H1 (cell line): ENCODE data around the gene SCGN. TPM values are rescaled to one million over a fixed set of nuclear protein-coding genes. Genes with fewer than 3 reads are reported as not detected.

Source experiments
- CHD1 ChIP-seq: IDR thresholded peaks from 2 replicates; pipeline ENCODE4 v1.6.1; 2012; ENCODE audit warnings: low read depth, low read length, improper control_type of control experiment
- polyA plus RNA-seq, 7 experiments: library from polyadenylated mRNA; depleted of rRNA in 3 of 7; stranded (reverse) in 5 of 7; unstranded in 2 of 7; fragments of >200 nt in 5 of 7; fragments of 200-250 nt in 2 of 7; gene quantifications; 1 replicate in 5 of 7; 2 replicates in 1 of 7; 4 replicates in 1 of 7; pipeline versions ENCODE4 v1.2.1 to v1.2.3, GENCODE V29; 2011 to 2013; ENCODE audit warnings: missing spikeins in 2 of 7, mixed read lengths in 2 of 7
- total RNA-seq: library from RNA; stranded (reverse); fragmentation: NEBNext Ultra II Directional; extraction: Animal tissue kit (Norgen Biotek cat#: 25700); gene quantifications from 2 replicates; pipeline ENCODE4 v1.2.1, GENCODE V29; 2021

SCGN gene
- total and polyA plus RNA-seq, 2 of the 8 experiments (the other 6 are each of a cell fraction or from before 2014, with no cell fraction given) = not detected

GRCh38 chr6:25670208-25670607 is 18.2 kb downstream of the SCGN start (continued):
- no peak for TF ChIP-seq CHD1
